ENCODE measurements around the gene PCDH19.

The PCDH19 gene

DNA sequence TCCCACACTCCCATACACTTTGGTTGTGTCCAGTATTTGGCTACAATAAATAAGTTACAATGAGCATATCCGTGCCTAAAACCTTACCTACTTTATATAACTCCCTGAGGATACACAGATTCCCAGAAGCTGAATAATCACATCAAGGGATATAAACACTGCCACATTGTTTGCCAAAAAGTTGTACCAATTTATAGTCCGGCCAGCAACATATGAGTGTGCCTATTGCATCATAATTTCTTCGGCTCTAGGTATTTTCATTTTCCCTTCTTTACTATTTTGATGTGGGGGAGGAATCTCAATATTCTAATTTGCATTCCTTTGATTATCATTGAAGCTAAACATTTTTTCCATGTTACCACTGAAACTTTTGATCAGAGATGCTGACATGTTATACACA is 146.4 kb downstream of the PCDH19 start:
- no peak overlapping the region for H3K27ac ChIP-seq
- H3K9ac ChIP-seq: no peak overlapping the region
- H3K4me3 ChIP-seq: no peak overlapping the region
- TF ChIP-seq Cebpa-rat (IDR thresholded peaks at IDR 0.05): no peak; the same call in 1 of the 2 replicates
- H3K4me2 ChIP-seq: no peak overlapping the region
- no peaks in the 10 kb centered on the region for H3K36me3 ChIP-seq
- peaks cover 60% of the 10 kb centered on the region for H3K27me3 ChIP-seq
- H3K9me3 ChIP-seq: no peaks in the 10 kb centered on the region
- no peaks in the 10 kb centered on the region for H4K20me1 ChIP-seq
- H3K4me1 ChIP-seq: no peaks in the 10 kb centered on the region

- Histone ChIP-seq H3K4me2 (no peak overlapping the region), H3K9ac (no peak overlapping the region), H3K9me3 (no peaks in the 10 kb centered on the region; the same call in 1 of the 2 replicates), H3K27me3 (peaks cover 76% of the 10 kb centered on the region), H3K4me3 (no peak overlapping the region), H4K20me1 (no peaks in the 10 kb centered on the region), H3K4me1 (no peaks in the 10 kb centered on the region), H3K36me3 (no peaks in the 10 kb centered on the region), H3K27ac (no peak overlapping the region)
- TF ChIP-seq Cebpa-rat (IDR thresholded peaks at IDR 0.05): no peak
Measured at GRCh38 chrX:100248885-100249493, 161.1 kb downstream of the PCDH19 start.

GRCh38 chrX:100247826-100248225 is 162.2 kb downstream of the PCDH19 start:
- Histone ChIP-seq H4K20me1 (no peaks in the 10 kb centered on the region), H3K27ac (no peak overlapping the region), H3K4me2 (no peak overlapping the region), H3K9me3 (no peaks in the 10 kb centered on the region; the same call in 1 of the 2 replicates), H3K27me3 (peaks cover 73% of the 10 kb centered on the region), H3K4me3 (no peak overlapping the region), H3K4me1 (no peaks in the 10 kb centered on the region), H3K9ac (no peak overlapping the region), H3K36me3 (no peaks in the 10 kb centered on the region)
- no peak for TF ChIP-seq Cebpa-rat (IDR thresholded peaks at IDR 0.05)

- Histone ChIP-seq H3K27ac (no peak overlapping the region), H4K20me1 (no peaks in the 10 kb centered on the region), H3K27me3 (peaks cover 77% of the 10 kb centered on the region), H3K4me2 (no peak overlapping the region), H3K9ac (no peak overlapping the region), H3K36me3 (no peaks in the 10 kb centered on the region), H3K4me1 (no peaks in the 10 kb centered on the region), H3K4me3 (no peak overlapping the region), H3K9me3 (peaks cover 4% of the 10 kb centered on the region; the same call in 1 of the 2 replicates)
- no peak for TF ChIP-seq Cebpa-rat (IDR thresholded peaks at IDR 0.05)
Measured at GRCh38 chrX:100244681-100245080, 165.4 kb downstream of the PCDH19 start.
